ENCODE results near the gene ADD2.

ADD2 gene

GRCh38 chr2:70703900-70704549, 64.0 kb downstream of the ADD2 start:
- DNase-seq (ENCODE audit: low read depth), result no peak
- TF ChIP-seq CTCF (conservative IDR thresholded peaks at IDR 0.05; ENCODE audit: low read depth, low read length), result no peak
- H3K4me3 ChIP-seq (ENCODE audit: low read length), result no peak overlapping the region

- no peak for DNase-seq (ENCODE audit: low read depth)
- TF ChIP-seq CTCF (conservative IDR thresholded peaks at IDR 0.05; ENCODE audit: low read depth, low read length), result no peak
Measured at GRCh38 chr2:70702711-70703395, 65.1 kb downstream of the ADD2 start.

DNA sequence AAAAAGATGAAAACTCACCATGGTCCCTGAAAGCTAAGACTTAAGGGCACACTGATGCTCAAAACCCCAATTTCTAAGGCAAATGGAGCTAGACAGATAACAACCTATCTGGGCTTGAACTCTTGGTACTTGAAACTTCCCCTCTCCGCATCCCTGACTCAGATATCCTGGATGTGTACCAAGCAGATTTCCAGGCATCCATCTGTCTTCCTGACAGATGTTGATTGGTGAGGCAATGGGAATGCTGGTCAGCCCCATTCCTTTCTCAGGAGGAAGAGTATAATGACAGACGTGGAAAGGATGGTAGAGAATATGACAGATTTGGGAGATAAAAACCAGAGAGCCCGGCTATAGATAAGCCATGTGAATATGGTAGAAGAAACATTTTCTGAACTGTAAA, 69.2 kb downstream of the ADD2 start:
- no peak overlapping the region for H3K4me3 ChIP-seq (ENCODE audit: low read length)
- no peak for TF ChIP-seq CTCF (conservative IDR thresholded peaks at IDR 0.05; ENCODE audit: low read depth, low read length)
- DNase-seq (ENCODE audit: low read depth), result no peak

More at GRCh38 chr2:70702711-70703395, 65.1 kb downstream of the ADD2 start:
- no peak overlapping the region for H3K4me3 ChIP-seq (ENCODE audit: low read length)

GRCh38 chr2:70697603-70698383, 70.2 kb downstream of the ADD2 start:
- H3K4me3 ChIP-seq (ENCODE audit: low read length), result no peak overlapping the region
- DNase-seq (ENCODE audit: low read depth), result no peak
- TF ChIP-seq CTCF (conservative IDR thresholded peaks at IDR 0.05; ENCODE audit: low read depth, low read length), result no peak

DNA sequence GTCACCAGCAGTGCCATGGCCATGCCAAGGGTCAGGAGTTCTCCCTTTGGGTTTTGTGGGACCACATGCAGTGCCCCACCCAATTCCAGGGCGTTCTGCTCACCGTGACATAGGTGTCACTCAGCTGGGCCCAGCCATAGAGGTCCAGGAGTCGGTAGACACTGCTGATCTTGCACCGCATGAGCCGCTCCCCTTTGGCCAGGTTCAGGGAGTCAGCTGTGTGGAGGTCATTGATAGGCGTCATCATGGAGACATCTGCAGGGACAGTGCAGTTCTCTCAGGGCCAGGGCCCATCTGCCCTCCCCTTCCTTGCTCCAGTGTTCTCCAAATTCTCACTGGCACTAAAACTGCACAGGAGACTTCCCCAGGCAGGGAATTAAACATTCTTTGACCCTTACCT, 71.9 kb downstream of the ADD2 start:
- no peak overlapping the region for H3K4me3 ChIP-seq (ENCODE audit: low read length)
- no peak for TF ChIP-seq CTCF (conservative IDR thresholded peaks at IDR 0.05; ENCODE audit: low read depth, low read length)
- no peak for DNase-seq (ENCODE audit: low read depth)

GRCh38 chr2:70692256-70692655, 75.7 kb downstream of the ADD2 start:
- DNase-seq (ENCODE audit: low read depth), result no peak
- TF ChIP-seq CTCF (conservative IDR thresholded peaks at IDR 0.05; ENCODE audit: low read depth, low read length), result no peak
- no peak overlapping the region for H3K4me3 ChIP-seq (ENCODE audit: low read length)

All from retinal pigment epithelial cell (primary cell).